ENCODE measurements around the gene TLE1. TPM values are rescaled to one million over a fixed set of nuclear protein-coding genes. Genes with fewer than 3 reads are reported as not detected.

TLE1 gene
- total RNA-seq, 1 experiment from 2014 or later: 49.0 TPM

DNA sequence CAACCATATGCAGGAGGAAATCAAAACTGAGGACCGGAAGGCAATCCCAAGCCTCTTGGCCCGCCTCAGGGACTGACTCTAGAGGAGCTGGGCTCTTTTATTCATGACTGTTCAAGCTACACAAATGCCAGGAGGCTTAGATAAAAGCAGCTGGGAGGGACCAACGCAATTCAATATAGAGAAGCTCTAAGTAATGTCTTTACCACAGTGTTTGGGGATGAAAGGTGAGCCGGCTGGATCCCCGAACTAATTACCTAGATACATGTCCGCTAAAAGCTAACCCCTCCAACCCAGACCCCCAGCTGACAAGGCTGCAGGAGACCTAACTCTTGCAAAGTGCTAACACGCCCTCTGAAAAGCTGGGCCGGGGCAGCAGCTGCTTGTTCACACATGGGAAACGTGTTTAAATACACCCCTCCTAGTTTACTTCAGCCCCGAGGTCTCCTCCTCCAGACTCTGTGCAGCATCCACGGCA, 67.5 kb downstream of the TLE1 start:
- H3K4me1 ChIP-seq (ENCODE audit: insufficient read depth, low read length): peaks cover 15% of the 10 kb centered on the region
- intact Hi-C loops (cut with micrococcal nuclease): loop anchor here (10.0 kb wide), 1 partner anchor 497 kb away; no protein-coding TSS in a partner anchor
- no peak overlapping the region for H3K4me3 ChIP-seq (ENCODE audit: low read length)
- CTCF ChIA-PET: no interaction called here
- TF ChIP-seq, protein P1, sequence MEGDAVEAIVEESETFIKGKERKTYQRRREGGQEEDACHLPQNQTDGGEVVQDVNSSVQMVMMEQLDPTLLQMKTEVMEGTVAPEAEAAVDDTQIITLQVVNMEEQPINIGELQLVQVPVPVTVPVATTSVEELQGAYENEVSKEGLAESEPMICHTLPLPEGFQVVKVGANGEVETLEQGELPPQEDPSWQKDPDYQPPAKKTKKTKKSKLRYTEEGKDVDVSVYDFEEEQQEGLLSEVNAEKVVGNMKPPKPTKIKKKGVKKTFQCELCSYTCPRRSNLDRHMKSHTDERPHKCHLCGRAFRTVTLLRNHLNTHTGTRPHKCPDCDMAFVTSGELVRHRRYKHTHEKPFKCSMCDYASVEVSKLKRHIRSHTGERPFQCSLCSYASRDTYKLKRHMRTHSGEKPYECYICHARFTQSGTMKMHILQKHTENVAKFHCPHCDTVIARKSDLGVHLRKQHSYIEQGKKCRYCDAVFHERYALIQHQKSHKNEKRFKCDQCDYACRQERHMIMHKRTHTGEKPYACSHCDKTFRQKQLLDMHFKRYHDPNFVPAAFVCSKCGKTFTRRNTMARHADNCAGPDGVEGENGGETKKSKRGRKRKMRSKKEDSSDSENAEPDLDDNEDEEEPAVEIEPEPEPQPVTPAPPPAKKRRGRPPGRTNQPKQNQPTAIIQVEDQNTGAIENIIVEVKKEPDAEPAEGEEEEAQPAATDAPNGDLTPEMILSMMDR (conservative IDR thresholded peaks at IDR 0.05; ENCODE audit: low read depth, low read length): no peak
- TF ChIP-seq EZH2phosphoT487 (IDR thresholded peaks at IDR 0.05; ENCODE audit: borderline replicate concordance, low read length) (no peak), EZH2 (IDR thresholded peaks at IDR 0.05; ENCODE audit: low read length, unreplicated experiment) (no peak)
- no peak overlapping the region for H3K4me2 ChIP-seq (ENCODE audit: low read length)
- BruUV-seq (replicated peaks): no TSS peak
- H3K9me2 ChIP-seq (replicated peaks; ENCODE audit: low read length): no peaks in the 10 kb centered on the region
- peaks cover 16% of the 10 kb centered on the region; the same call in 1 of the 2 replicates for H3K79me2 ChIP-seq (ENCODE audit: low read length)
- no peaks in the 10 kb centered on the region for H3K9me3 ChIP-seq (ENCODE audit: low read length)
- POLR2A ChIA-PET (ENCODE audit: unreplicated experiment): no interaction called here
- no peak overlapping the region for H3K27ac ChIP-seq (ENCODE audit: low read length)
- H3K9ac ChIP-seq (ENCODE audit: low read length): no peak overlapping the region
- peaks cover 8% of the 10 kb centered on the region; the same call in 1 of the 2 replicates for H3K36me3 ChIP-seq (ENCODE audit: low read depth, low read length)
- no peaks in the 10 kb centered on the region for H4K20me1 ChIP-seq (ENCODE audit: low read length)
- ATAC-seq: no peak
- no peak for DNase-seq
- H3K27me3 ChIP-seq (ENCODE audit: low read length): no peaks in the 10 kb centered on the region
- no peaks in the 10 kb centered on the region for H3F3A ChIP-seq (ENCODE audit: low read length, unreplicated experiment)
- H2AFZ ChIP-seq (ENCODE audit: low read length): no peak overlapping the region

DNA sequence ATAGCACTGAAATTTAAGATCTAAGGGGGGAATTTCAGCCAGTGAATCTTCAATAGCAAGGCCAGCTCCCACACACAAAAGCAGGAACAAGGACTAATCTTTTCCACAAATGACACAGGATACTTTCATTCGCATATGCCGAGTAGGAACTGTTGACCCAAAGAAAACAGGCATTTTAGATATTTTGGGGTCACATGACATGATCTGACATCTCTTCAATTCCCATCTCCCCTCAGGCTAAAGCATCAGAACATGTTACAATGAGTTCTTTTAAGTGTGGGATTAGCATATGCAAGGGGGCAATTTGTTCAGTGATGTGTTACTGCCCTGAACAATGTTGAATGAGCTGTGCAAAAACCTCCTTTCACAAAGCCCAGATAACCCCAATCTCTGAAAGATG, 68.2 kb downstream of the TLE1 start:
- intact Hi-C loops (cut with micrococcal nuclease): loop anchor here (10.0 kb wide), 1 partner anchor 496 kb away; no protein-coding TSS in a partner anchor
- H3K4me2 ChIP-seq (ENCODE audit: low read length): no peak overlapping the region
- CTCF ChIA-PET: no interaction called here
- peaks cover 14% of the 10 kb centered on the region; the same call in 1 of the 2 replicates for H3K79me2 ChIP-seq (ENCODE audit: low read length)
- no peaks in the 10 kb centered on the region for H4K20me1 ChIP-seq (ENCODE audit: low read length)
- no peak overlapping the region for H3K4me3 ChIP-seq (ENCODE audit: low read length)
- H3K9me3 ChIP-seq (ENCODE audit: low read length): no peaks in the 10 kb centered on the region
- H3K4me1 ChIP-seq (ENCODE audit: insufficient read depth, low read length): peaks cover 8% of the 10 kb centered on the region
- TF ChIP-seq EZH2phosphoT487 (IDR thresholded peaks at IDR 0.05; ENCODE audit: borderline replicate concordance, low read length) (no peak), EZH2 (IDR thresholded peaks at IDR 0.05; ENCODE audit: low read length, unreplicated experiment) (no peak)
- TF ChIP-seq, protein P1 (conservative IDR thresholded peaks at IDR 0.05; ENCODE audit: low read depth, low read length): no peak
- POLR2A ChIA-PET (ENCODE audit: unreplicated experiment): no interaction called here
- no peak overlapping the region for H3K9ac ChIP-seq (ENCODE audit: low read length)
- H3K36me3 ChIP-seq (ENCODE audit: low read depth, low read length): peaks cover 8% of the 10 kb centered on the region; the same call in 1 of the 2 replicates
- H2AFZ ChIP-seq (ENCODE audit: low read length): no peak overlapping the region
- H3K27me3 ChIP-seq (ENCODE audit: low read length): no peaks in the 10 kb centered on the region
- no TSS peak for BruUV-seq (replicated peaks)
- ATAC-seq (no peak), DNase-seq (no peak)
- H3K9me2 ChIP-seq (replicated peaks; ENCODE audit: low read length): no peaks in the 10 kb centered on the region
- H3K27ac ChIP-seq (ENCODE audit: low read length): no peak overlapping the region
- H3F3A ChIP-seq (ENCODE audit: low read length, unreplicated experiment): no peaks in the 10 kb centered on the region

GRCh38 chr9:81620002-81620390, 69.4 kb downstream of the TLE1 start:
- no peak overlapping the region for H3K4me3 ChIP-seq (ENCODE audit: low read length)
- peaks cover 3% of the 10 kb centered on the region; the same call in 1 of the 2 replicates for H3K79me2 ChIP-seq (ENCODE audit: low read length)
- no peak for TF ChIP-seq EZH2 (IDR thresholded peaks at IDR 0.05; ENCODE audit: low read length, unreplicated experiment)
- no peak for TF ChIP-seq EZH2phosphoT487 (IDR thresholded peaks at IDR 0.05; ENCODE audit: borderline replicate concordance, low read length)
- TF ChIP-seq, protein P1 (conservative IDR thresholded peaks at IDR 0.05; ENCODE audit: low read depth, low read length): no peak
- H3K27ac ChIP-seq (ENCODE audit: low read length): no peak overlapping the region
- DNase-seq (no peak), ATAC-seq (no peak)
- no peaks in the 10 kb centered on the region for H3K9me3 ChIP-seq (ENCODE audit: low read length)
- H3K36me3 ChIP-seq (ENCODE audit: low read depth, low read length): peaks cover 8% of the 10 kb centered on the region; the same call in 1 of the 2 replicates
- intact Hi-C loops (cut with micrococcal nuclease): loop anchor here (10.0 kb wide), 1 partner anchor 495 kb away; no protein-coding TSS in a partner anchor
- no peaks in the 10 kb centered on the region for H3F3A ChIP-seq (ENCODE audit: low read length, unreplicated experiment)
- no peak overlapping the region for H3K9ac ChIP-seq (ENCODE audit: low read length)
- H2AFZ ChIP-seq (ENCODE audit: low read length): no peak overlapping the region
- H3K4me1 ChIP-seq (ENCODE audit: insufficient read depth, low read length): no peaks in the 10 kb centered on the region
- H3K27me3 ChIP-seq (ENCODE audit: low read length): no peaks in the 10 kb centered on the region
- H3K9me2 ChIP-seq (replicated peaks; ENCODE audit: low read length): no peaks in the 10 kb centered on the region
- no peaks in the 10 kb centered on the region for H4K20me1 ChIP-seq (ENCODE audit: low read length)
- CTCF ChIA-PET: no interaction called here
- POLR2A ChIA-PET (ENCODE audit: unreplicated experiment): interaction anchor here (0.6 kb wide), 1 partner anchor 50 kb away, joined by 4 read pairs; no protein-coding TSS in a partner anchor
- no peak overlapping the region for H3K4me2 ChIP-seq (ENCODE audit: low read length)
- no TSS peak for BruUV-seq (replicated peaks)

Measured in PC-3 (cell line).